ENCODE results near the gene CACNA2D2. TPM values are rescaled to one million over a fixed set of nuclear protein-coding genes. Genes with fewer than 3 reads are reported as not detected.

The CACNA2D2 gene
- total RNA-seq, 1 experiment from 2014 or later = 22.0 TPM

- DNase-seq (ENCODE audit: low spot score) (no peak), ATAC-seq (no peak)
- no peak overlapping the region for H3K27ac Mint-ChIP-seq
- peaks cover 5% of the 10 kb centered on the region for H3K4me1 Mint-ChIP-seq
- CTCF ChIA-PET = interaction anchor here (0.7 to 0.8 kb wide), 3 partner anchors 8 to 119 kb away, joined by 3 to 4 read pairs (median 3); no protein-coding TSS in a partner anchor
- H3K4me3 Mint-ChIP-seq = no peak overlapping the region
- no peaks in the 10 kb centered on the region for H3K36me3 Mint-ChIP-seq
- no peak for TF ChIP-seq FOXJ3 (CRISPR knock-in tag; IDR thresholded peaks at IDR 0.05; ENCODE audit: borderline replicate concordance)
- TF ChIP-seq SOX15 (CRISPR knock-in tag; IDR thresholded peaks at IDR 0.05) = no peak
- POLR2A ChIA-PET = no interaction called here
- no peaks in the 10 kb centered on the region for H3K9me3 Mint-ChIP-seq
- H3K27me3 Mint-ChIP-seq (ENCODE audit: low read depth) = no peaks in the 10 kb centered on the region
Observed at GRCh38 chr3:50423543-50423942, 79.9 kb downstream of the CACNA2D2 start.

- DNase-seq (ENCODE audit: low spot score) (no peak), ATAC-seq (no peak)
- H3K4me3 Mint-ChIP-seq = no peak overlapping the region
- no peaks in the 10 kb centered on the region for H3K36me3 Mint-ChIP-seq
- no peaks in the 10 kb centered on the region for H3K9me3 Mint-ChIP-seq
- ChIA-PET POLR2A (no interaction called here), CTCF (interaction anchor here (0.9 kb wide), 1 partner anchor 46 kb away, joined by 3 read pairs; no protein-coding TSS in a partner anchor)
- H3K27ac Mint-ChIP-seq = no peak overlapping the region; the same call in 1 of the 2 replicates
- TF ChIP-seq, protein P1, sequence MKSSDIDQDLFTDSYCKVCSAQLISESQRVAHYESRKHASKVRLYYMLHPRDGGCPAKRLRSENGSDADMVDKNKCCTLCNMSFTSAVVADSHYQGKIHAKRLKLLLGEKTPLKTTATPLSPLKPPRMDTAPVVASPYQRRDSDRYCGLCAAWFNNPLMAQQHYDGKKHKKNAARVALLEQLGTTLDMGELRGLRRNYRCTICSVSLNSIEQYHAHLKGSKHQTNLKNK (CRISPR knock-in tag; IDR thresholded peaks at IDR 0.05) = no peak
- TF ChIP-seq ZNF219 (CRISPR knock-in tag; IDR thresholded peaks at IDR 0.05; ENCODE audit: borderline replicate concordance) (no peak), TCF7 (CRISPR knock-in tag; IDR thresholded peaks at IDR 0.05; ENCODE audit: low read depth) (no peak), E2F5 (CRISPR knock-in tag; IDR thresholded peaks at IDR 0.05) (no peak), FOXK1 (CRISPR knock-in tag; IDR thresholded peaks at IDR 0.05) (no peak), OVOL2 (CRISPR knock-in tag; IDR thresholded peaks at IDR 0.05; ENCODE audit: borderline replicate concordance) (no peak)
- peaks cover 8% of the 10 kb centered on the region for H3K4me1 Mint-ChIP-seq
- H3K27me3 Mint-ChIP-seq (ENCODE audit: low read depth) = no peaks in the 10 kb centered on the region
Observed at GRCh38 chr3:50422153-50422552, 81.3 kb downstream of the CACNA2D2 start.

DNA sequence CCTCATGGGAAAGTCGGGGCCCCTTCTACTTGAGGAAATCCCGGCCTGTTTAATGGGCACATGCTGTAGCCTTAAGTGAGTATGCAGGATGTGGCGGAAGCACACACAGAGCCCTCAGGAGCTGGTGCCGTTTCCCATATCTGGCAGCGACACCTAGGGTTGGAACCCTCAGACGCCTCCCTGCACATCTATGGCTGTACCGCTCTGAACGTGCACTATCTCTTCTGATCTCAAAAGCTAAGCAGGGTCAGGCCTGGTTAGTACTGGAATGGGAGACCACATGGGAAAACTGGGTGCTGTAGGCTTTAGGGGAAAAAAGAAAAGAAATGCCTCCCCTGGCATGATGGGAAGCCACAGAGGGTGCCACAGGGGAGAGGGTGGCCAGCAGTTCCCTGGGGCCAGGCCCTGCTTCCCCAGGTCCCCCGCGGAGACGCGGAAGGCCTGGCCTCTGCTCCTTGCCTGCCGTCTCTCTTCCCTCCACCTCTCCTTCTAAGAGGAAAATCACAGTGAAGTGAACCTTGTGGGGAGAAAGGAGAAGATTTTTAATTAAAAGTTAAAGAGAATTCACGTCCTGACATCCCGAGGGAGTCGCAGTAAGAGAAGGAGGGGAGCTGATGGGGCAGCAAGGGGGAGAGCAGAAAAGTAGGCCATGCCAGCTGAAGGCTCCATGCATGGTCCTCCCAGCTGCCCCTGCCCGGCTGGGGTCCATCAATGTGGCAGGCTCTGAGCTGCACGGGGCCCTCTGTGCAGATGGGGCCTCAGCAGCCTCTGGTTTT lies 83.7 kb downstream of the CACNA2D2 start:
- Mint-ChIP-seq H3K27me3 (ENCODE audit: low read depth) (no peaks in the 10 kb centered on the region), H3K27ac (no peak overlapping the region), H3K4me1 (peaks cover 8% of the 10 kb centered on the region), H3K4me3 (no peak overlapping the region), H3K9me3 (no peaks in the 10 kb centered on the region), H3K36me3 (no peaks in the 10 kb centered on the region)
- ChIA-PET CTCF (interaction anchor here (1.1 kb wide), 1 partner anchor 31 kb away, joined by 4 read pairs; no protein-coding TSS in a partner anchor), POLR2A (no interaction called here)
- DNase-seq (ENCODE audit: low spot score) (no peak), ATAC-seq (no peak)
- TF ChIP-seq ZNF396 (CRISPR knock-in tag; IDR thresholded peaks at IDR 0.05; ENCODE audit: borderline replicate concordance) = no peak
- TF ChIP-seq, protein P2, sequence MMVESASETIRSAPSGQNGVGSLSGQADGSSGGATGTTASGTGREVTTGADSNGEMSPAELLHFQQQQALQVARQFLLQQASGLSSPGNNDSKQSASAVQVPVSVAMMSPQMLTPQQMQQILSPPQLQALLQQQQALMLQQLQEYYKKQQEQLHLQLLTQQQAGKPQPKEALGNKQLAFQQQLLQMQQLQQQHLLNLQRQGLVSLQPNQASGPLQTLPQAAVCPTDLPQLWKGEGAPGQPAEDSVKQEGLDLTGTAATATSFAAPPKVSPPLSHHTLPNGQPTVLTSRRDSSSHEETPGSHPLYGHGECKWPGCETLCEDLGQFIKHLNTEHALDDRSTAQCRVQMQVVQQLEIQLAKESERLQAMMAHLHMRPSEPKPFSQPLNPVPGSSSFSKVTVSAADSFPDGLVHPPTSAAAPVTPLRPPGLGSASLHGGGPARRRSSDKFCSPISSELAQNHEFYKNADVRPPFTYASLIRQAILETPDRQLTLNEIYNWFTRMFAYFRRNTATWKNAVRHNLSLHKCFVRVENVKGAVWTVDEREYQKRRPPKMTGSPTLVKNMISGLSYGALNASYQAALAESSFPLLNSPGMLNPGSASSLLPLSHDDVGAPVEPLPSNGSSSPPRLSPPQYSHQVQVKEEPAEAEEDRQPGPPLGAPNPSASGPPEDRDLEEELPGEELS (CRISPR knock-in tag; IDR thresholded peaks at IDR 0.05) = no peak
- TF ChIP-seq, protein P3, sequence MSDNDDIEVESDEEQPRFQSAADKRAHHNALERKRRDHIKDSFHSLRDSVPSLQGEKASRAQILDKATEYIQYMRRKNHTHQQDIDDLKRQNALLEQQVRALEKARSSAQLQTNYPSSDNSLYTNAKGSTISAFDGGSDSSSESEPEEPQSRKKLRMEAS (CRISPR knock-in tag; IDR thresholded peaks at IDR 0.05) = no peak
- no peak for TF ChIP-seq GRHL2 (CRISPR knock-in tag; IDR thresholded peaks at IDR 0.05; ENCODE audit: insufficient replicate concordance, severe bottlenecking)

DNA sequence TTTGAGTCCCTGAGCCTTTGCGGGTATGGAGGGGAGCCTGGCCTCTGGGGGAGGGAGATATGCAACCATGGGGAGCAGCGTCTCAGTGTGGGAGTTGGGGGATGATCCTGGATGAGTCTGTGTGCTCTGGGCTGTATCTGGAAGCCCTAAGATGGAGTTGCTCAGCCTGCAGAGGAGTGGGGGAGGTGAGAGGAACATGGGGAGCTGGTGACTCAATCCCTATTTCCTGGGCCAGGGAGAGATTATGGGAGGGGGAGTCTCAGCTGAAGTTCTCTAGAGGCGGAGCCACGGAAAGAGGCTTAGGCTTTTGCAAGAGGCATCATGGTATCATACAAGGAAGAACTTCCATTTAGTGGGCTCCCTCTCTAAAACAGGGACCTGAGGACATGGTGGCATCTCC lies 84.6 kb downstream of the CACNA2D2 start:
- DNase-seq (ENCODE audit: low spot score) (no peak), ATAC-seq (no peak; the same call in 1 of the 2 replicates)
- Mint-ChIP-seq H3K27ac (no peak overlapping the region), H3K27me3 (ENCODE audit: low read depth) (no peaks in the 10 kb centered on the region), H3K9me3 (no peaks in the 10 kb centered on the region), H3K36me3 (no peaks in the 10 kb centered on the region), H3K4me3 (no peak overlapping the region), H3K4me1 (peaks cover 8% of the 10 kb centered on the region)
- TF ChIP-seq ARID4B (CRISPR knock-in tag; IDR thresholded peaks at IDR 0.05; ENCODE audit: borderline replicate concordance) = no peak
- no peak for TF ChIP-seq GTF2I (CRISPR knock-in tag; conservative IDR thresholded peaks at IDR 0.05)
- TF ChIP-seq, protein P4, sequence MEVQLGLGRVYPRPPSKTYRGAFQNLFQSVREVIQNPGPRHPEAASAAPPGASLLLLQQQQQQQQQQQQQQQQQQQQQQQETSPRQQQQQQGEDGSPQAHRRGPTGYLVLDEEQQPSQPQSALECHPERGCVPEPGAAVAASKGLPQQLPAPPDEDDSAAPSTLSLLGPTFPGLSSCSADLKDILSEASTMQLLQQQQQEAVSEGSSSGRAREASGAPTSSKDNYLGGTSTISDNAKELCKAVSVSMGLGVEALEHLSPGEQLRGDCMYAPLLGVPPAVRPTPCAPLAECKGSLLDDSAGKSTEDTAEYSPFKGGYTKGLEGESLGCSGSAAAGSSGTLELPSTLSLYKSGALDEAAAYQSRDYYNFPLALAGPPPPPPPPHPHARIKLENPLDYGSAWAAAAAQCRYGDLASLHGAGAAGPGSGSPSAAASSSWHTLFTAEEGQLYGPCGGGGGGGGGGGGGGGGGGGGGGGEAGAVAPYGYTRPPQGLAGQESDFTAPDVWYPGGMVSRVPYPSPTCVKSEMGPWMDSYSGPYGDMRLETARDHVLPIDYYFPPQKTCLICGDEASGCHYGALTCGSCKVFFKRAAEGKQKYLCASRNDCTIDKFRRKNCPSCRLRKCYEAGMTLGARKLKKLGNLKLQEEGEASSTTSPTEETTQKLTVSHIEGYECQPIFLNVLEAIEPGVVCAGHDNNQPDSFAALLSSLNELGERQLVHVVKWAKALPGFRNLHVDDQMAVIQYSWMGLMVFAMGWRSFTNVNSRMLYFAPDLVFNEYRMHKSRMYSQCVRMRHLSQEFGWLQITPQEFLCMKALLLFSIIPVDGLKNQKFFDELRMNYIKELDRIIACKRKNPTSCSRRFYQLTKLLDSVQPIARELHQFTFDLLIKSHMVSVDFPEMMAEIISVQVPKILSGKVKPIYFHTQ (CRISPR knock-in tag; IDR thresholded peaks at IDR 0.05) = no peak
- no peak for TF ChIP-seq ZNF232 (CRISPR knock-in tag; IDR thresholded peaks at IDR 0.05)
- no peak for TF ChIP-seq CREB1 (CRISPR knock-in tag; IDR thresholded peaks at IDR 0.05)
- POLR2A ChIA-PET = no interaction called here
- CTCF ChIA-PET = interaction anchor here (1.1 to 1.4 kb wide), 2 partner anchors 30 to 124 kb away, joined by 4 to 5 read pairs; no protein-coding TSS in a partner anchor
